Kidney (tissue), 22 donors: ENCODE data around the gene HTT. TPM values are rescaled to one million over a fixed set of nuclear protein-coding genes. Genes with fewer than 3 reads are reported as not detected.

Experiments
- DNase-seq, 5 donors: peaks; one replicate each; pipeline ENCODE4 v3.0.0-alpha.2; 2013 to 2020
- FAIRE-seq: peaks from 2 replicates; lab custom pipeline; 2012; peaks lifted over from hg19 to GRCh38; lab: Jason Lieb, UNC
- H3K27ac ChIP-seq, 2 donors: one replicate each; pipeline ENCODE4 v1.7.0; 2013; ENCODE audit warnings: low read depth in 2 of 2, low read length in 2 of 2, inconsistent platforms in 1 of 2
- H3K27me3 ChIP-seq: one replicate; pipeline ENCODE4 v1.7.1; 2013; ENCODE audit warnings: low read length, inconsistent platforms; ENCODE audit not compliant: control insufficient read depth, insufficient read depth
- H3K36me3 ChIP-seq, 3 donors: one replicate each; pipeline versions ENCODE4 v1.7.0 to v1.7.1; 2013; ENCODE audit warnings: low read length in 3 of 3, control low read depth in 1 of 3, inconsistent platforms in 1 of 3; ENCODE audit not compliant: insufficient read depth in 3 of 3, control insufficient read depth in 2 of 3
- H3K4me1 ChIP-seq, 3 donors: one replicate each; pipeline versions ENCODE4 v1.7.0 to v1.7.1; 2013; ENCODE audit warnings: low read length in 3 of 3, inconsistent platforms in 1 of 3, low read depth in 1 of 3; ENCODE audit not compliant: control insufficient read depth in 2 of 3, insufficient read depth in 2 of 3
- H3K4me3 ChIP-seq, 3 donors: one replicate each; pipeline versions ENCODE4 v1.7.0 to v1.8.1; 2013; ENCODE audit warnings: low read length in 3 of 3, control low read depth in 1 of 3, inconsistent platforms in 1 of 3
- H3K9ac ChIP-seq, 3 donors: one replicate each; pipeline versions ENCODE4 v1.7.0 to v1.7.1; 2013; ENCODE audit warnings: low read length in 3 of 3, control low read depth in 1 of 3, inconsistent platforms in 1 of 3
- H3K9me3 ChIP-seq, 3 donors: one replicate each; pipeline versions ENCODE4 v1.7.0 to v1.7.1; 2013; ENCODE audit warnings: low read length in 3 of 3, control low read depth in 1 of 3, inconsistent platforms in 1 of 3; ENCODE audit not compliant: control insufficient read depth in 2 of 3, insufficient read depth in 1 of 3
- CTCF ChIP-seq: IDR thresholded peaks from 3 replicates; pipeline ENCODE4 v1.5.1; 2012; ENCODE audit warnings: mild to moderate bottlenecking, moderate library complexity, borderline replicate concordance; ENCODE audit not compliant: insufficient read depth; ENCODE audit errors: extremely low read depth
- intact Hi-C: fragments of 100-400 bp; cut with DNase I; formaldehyde crosslinking; loops from one replicate; pipeline ENCODE4 v1.11.1; 2022
- long read RNA-seq, 10 donors: library from polyadenylated mRNA in 1 of 10; unstranded in 1 of 10; transcript quantifications; one replicate each; pipeline ENCODE4 v2.0.0 and lab custom pipeline, GENCODE V29; 2021 to 2026
- polyA plus RNA-seq: library from polyadenylated mRNA; stranded (reverse); fragments of 350-450 nt; fragmentation: Illumina TruSeq; extraction: RNeasy Lipid Tissue Mini Kit (QIAGEN cat#74804); gene quantifications from one replicate; pipeline ENCODE4 v1.2.3, GENCODE V29; 2014; ENCODE audit warnings: low read depth, low replicate concordance; ENCODE audit not compliant: insufficient read depth
- total RNA-seq: library from RNA; stranded (reverse); fragmentation: NEBNext Ultra II Directional; extraction: Animal tissue kit (Norgen Biotek cat#: 25700); gene quantifications from one replicate; pipeline ENCODE4 v1.2.1, GENCODE V29; 2021
- donor health status: control.
- donor health status: control.
- donor health status: control.
- donor health status: control.
- donor health status: control.
- donor health status: DM: yes; HTN: yes; CAD: no.
- donor health status: Normal renal cell carcinoma (clear cell type).

The HTT gene
- total RNA-seq (64.0 TPM), polyA plus RNA-seq (7.2 TPM)
- long read RNA-seq, donor 1, partial matches to known transcripts: 0 of 1 reads
- long read RNA-seq, donor 1, other reads (novel, unspliced or antisense): 0 of 1 reads
- long read RNA-seq, donor 2: 0 reads
- long read RNA-seq, donor 3: 0 reads
- long read RNA-seq, donor 4: 0 reads
- long read RNA-seq, donor 5: 0 reads
- long read RNA-seq, donor 6: 0 reads
- long read RNA-seq, donor 7, partial matches to known transcripts: 20 of 30 reads
- long read RNA-seq, donor 7, other reads (novel, unspliced or antisense): 10 of 30 reads
- long read RNA-seq, donor 8, partial matches to known transcripts: 8 of 8 reads
- long read RNA-seq, donor 8, other reads (novel, unspliced or antisense): 0 of 8 reads
- long read RNA-seq, donor 9: 0 reads
- long read RNA-seq, donor 10: 0 reads

DNA sequence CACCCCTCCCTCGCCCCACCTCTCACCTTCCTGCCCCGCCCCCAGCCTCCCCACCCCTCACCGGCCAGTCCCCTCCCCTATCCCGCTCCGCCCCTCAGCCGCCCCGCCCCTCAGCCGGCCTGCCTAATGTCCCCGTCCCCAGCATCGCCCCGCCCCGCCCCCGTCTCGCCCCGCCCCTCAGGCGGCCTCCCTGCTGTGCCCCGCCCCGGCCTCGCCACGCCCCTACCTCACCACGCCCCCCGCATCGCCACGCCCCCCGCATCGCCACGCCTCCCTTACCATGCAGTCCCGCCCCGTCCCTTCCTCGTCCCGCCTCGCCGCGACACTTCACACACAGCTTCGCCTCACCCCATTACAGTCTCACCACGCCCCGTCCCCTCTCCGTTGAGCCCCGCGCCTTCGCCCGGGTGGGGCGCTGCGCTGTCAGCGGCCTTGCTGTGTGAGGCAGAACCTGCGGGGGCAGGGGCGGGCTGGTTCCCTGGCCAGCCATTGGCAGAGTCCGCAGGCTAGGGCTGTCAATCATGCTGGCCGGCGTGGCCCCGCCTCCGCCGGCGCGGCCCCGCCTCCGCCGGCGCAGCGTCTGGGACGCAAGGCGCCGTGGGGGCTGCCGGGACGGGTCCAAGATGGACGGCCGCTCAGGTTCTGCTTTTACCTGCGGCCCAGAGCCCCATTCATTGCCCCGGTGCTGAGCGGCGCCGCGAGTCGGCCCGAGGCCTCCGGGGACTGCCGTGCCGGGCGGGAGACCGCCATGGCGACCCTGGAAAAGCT is at the start of gene HTT, which contains the start of gene HTT-AS:
TSS of gene HTT (plus strand) at position 604 of the 768 bp plus-strand sequence. CDS start at position 749, 145 bp downstream.
TSS of gene HTT-AS (minus strand) at position 461 of the 768 bp plus-strand sequence.
- Histone ChIP-seq H3K27me3 (no peaks in the 10 kb centered on the region), H3K4me3 (peak within 1 kb of the TSS; percentile 75 to 84 (median 83)), H3K36me3 (no peaks in the 10 kb centered on the region), H3K9me3 (no peaks in the 10 kb centered on the region), H3K4me1 (peaks cover 6 to 15% (median 6%) of the 10 kb centered on the region in 3 donors), H3K27ac (peak within 1 kb of the TSS; percentile 87 to 96), H3K9ac (peak within 1 kb of the TSS; percentile 37 to 95 (median 63))
- intact Hi-C loops: no loop called here
- DNase-seq (peak; percentile 96 to 99 (median 98)), FAIRE-seq (no peak)
- TF ChIP-seq CTCF: peak; percentile 5

- no peak for TF ChIP-seq CTCF
- intact Hi-C loops: no loop called here
- Histone ChIP-seq H3K9me3 (no peaks in the 10 kb centered on the region), H3K9ac (no peak overlapping the region), H3K27ac (no peak overlapping the region), H3K4me1 (no peaks in the 10 kb centered on the region), H3K4me3 (no peak overlapping the region), H3K36me3 (no peaks in the 10 kb centered on the region), H3K27me3 (no peaks in the 10 kb centered on the region)
- FAIRE-seq (no peak), DNase-seq (peak in 1 of 5 donors; percentile 38)
These were observed 48.6 kb upstream of the HTT start for GRCh38 chr4:3025881-3026280.

DNA sequence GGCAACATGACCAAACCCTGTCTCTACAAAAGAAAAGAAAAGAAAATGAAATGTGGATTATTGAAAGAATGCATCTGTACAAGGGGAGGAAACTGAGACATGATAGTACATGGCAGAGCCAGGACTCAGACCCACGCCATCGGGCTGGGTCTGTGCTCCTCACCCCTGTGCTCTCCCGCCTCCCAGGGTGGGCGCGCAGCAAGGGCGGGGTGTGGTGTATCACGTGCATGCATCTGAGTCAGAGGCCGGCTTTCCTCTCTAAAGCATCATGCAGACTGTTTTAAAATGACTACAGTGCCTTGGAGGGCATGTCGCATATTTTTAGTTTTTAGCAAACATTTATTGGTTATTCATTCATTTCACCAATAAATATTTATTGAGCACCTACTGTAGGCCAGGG is 47.9 kb upstream of the HTT start:
- no peak overlapping the region for H3K9ac ChIP-seq
- no peaks in the 10 kb centered on the region for H3K9me3 ChIP-seq
- intact Hi-C loops: no loop called here
- H3K4me1 ChIP-seq: no peaks in the 10 kb centered on the region
- H3K27ac ChIP-seq: no peak overlapping the region
- no peak overlapping the region for H3K4me3 ChIP-seq
- no peaks in the 10 kb centered on the region for H3K27me3 ChIP-seq
- FAIRE-seq (no peak), DNase-seq (peak in 1 of 5 donors; percentile 42)
- H3K36me3 ChIP-seq: no peaks in the 10 kb centered on the region
- TF ChIP-seq CTCF: no peak
